Fibroblast of lung (primary cell): Measurements from ENCODE around the gene RCOR1. TPM values are rescaled to one million over a fixed set of nuclear protein-coding genes. Genes with fewer than 3 reads are reported as not detected.

Experiments used
- DNase-seq, 2 donors: peaks; one replicate each; pipeline versions ENCODE4 v3.0.0 to v3.0.0-alpha.2; 2010; ENCODE audit warnings: low read depth in 2 of 2
- H2AFZ ChIP-seq: 2 replicates; pipeline ENCODE4 v1.5.1; 2012; ENCODE audit warnings: low read length, control low read depth, inconsistent platforms
- H3K27ac ChIP-seq: 2 replicates; pipeline ENCODE4 v1.5.1; 2011; ENCODE audit warnings: low read length, control low read depth; ENCODE audit not compliant: insufficient read depth
- H3K27me3 ChIP-seq: 2 replicates; pipeline ENCODE4 v1.5.1; 2011; ENCODE audit warnings: mild to moderate bottlenecking, low read length; ENCODE audit not compliant: control insufficient read depth, insufficient read depth
- H3K36me3 ChIP-seq: 2 replicates; pipeline ENCODE4 v1.5.1; 2011; ENCODE audit warnings: low read length; ENCODE audit not compliant: control insufficient read depth, insufficient read depth
- H3K4me1 ChIP-seq: 2 replicates; pipeline ENCODE4 v1.5.1; 2011; ENCODE audit warnings: low read length; ENCODE audit not compliant: control insufficient read depth, insufficient read depth; ENCODE audit errors: extremely low read depth
- H3K4me2 ChIP-seq: 2 replicates; pipeline ENCODE4 v1.5.1; 2011; ENCODE audit warnings: low read length, control low read depth; ENCODE audit not compliant: insufficient read depth; ENCODE audit errors: extremely low read depth
- H3K4me3 ChIP-seq, 4 experiments: fragments of 200-600 bp in 1 of 4; sonication (generic) in 1 of 4; replicated peaks in 1 of 4; 2 replicates each; pipeline ENCODE4 v1.5.1; 2011 to 2016; ENCODE audit warnings: low read length in 4 of 4, low read depth in 3 of 4, mild to moderate bottlenecking in 3 of 4, control low read depth in 2 of 4, inconsistent platforms in 1 of 4, mixed read lengths in 1 of 4; ENCODE audit not compliant: insufficient read depth in 1 of 4; ENCODE audit errors: control extremely low read depth in 1 of 4
- H3K79me2 ChIP-seq: 2 replicates; pipeline ENCODE4 v1.5.1; 2012; ENCODE audit warnings: mild to moderate bottlenecking, low read length, inconsistent platforms; ENCODE audit not compliant: control insufficient read depth, insufficient read depth
- H3K9ac ChIP-seq: 2 replicates; pipeline ENCODE4 v1.5.1; 2011; ENCODE audit warnings: mild to moderate bottlenecking, low read length, control low read depth; ENCODE audit not compliant: insufficient read depth
- H3K9me3 ChIP-seq: 2 replicates; pipeline ENCODE4 v1.5.1; 2012; ENCODE audit warnings: low read depth, low read length; ENCODE audit not compliant: control insufficient read depth, insufficient read depth
- H4K20me1 ChIP-seq: 2 replicates; pipeline ENCODE4 v1.5.1; 2011; ENCODE audit warnings: low read length; ENCODE audit not compliant: control insufficient read depth, insufficient read depth; ENCODE audit errors: extremely low read depth
- CTCF ChIP-seq, 2 donors: IDR thresholded peaks in 1 of 2; conservative IDR thresholded peaks in 1 of 2; 1 replicate in 1 of 2; 2 replicates in 1 of 2; pipeline ENCODE4 v1.5.1; 2011 to 2012; ENCODE audit warnings: low read length in 2 of 2, control low read depth in 1 of 2, inconsistent platforms in 1 of 2, low read depth in 1 of 2, mild to moderate bottlenecking in 1 of 2
- EZH2 ChIP-seq: IDR thresholded peaks from 2 replicates; pipeline ENCODE4 v1.5.1; 2012; ENCODE audit warnings: low read length, control low read depth, mild to moderate bottlenecking; ENCODE audit errors: missing control alignments
- polyA plus RNA-seq, 2 donors: library from polyadenylated mRNA; depleted of rRNA in 1 of 2; stranded (reverse) in 1 of 2; unstranded in 1 of 2; fragments of >200 nt; gene quantifications; 2 replicates each; pipeline ENCODE4 v1.2.1, GENCODE V29; 2011 to 2012; ENCODE audit warnings: missing spikeins in 1 of 2
- total RNA-seq: library from RNA; depleted of rRNA; stranded (reverse); fragments of >200 nt; gene quantifications from 2 replicates; pipeline ENCODE4 v1.2.1, GENCODE V29; 2014

RCOR1 gene
- total and polyA plus RNA-seq, 2 donors (not counting 1 experiment from before 2014, with no cell fraction given) = 11.4 to 19.6 TPM

DNA sequence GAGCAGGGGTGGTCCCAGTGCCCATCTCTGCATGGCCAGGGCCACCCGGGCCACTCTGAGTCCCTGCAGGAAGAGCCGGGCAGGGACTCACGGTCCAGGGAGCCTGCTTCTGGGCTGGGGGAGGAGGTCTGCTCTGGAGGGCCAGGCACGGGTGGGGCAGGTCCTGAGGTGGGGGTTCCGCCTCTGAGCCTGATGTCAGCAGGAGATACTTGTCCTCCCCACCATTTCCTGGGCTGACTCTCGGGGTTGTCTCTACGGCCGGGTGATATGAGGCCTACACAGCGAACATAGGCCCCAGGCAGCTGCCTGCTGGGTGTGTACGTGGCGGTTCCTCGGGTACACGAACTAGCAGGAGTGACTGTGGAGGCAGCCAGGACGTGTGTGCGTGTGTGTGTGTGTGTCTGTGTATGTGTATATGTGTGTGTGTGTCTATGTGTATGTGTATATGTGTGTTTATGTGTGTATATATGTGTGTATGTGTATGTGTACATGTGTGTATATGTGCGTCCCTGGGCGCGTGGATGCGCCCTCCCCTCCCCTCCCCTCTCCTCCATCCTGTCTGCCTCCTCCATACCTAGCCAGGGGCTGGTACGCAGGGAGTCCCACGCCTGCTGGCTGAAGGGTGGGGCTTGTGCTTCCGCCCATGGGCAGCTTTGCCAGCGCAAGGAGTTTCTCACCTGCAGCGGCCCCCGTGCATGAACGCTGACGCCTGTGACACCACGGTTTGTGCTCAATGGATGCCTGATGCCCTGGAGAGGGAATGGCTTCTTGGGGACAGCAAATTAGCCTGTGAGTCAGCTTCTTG lies 154.4 kb downstream of the RCOR1 start:
- H3K27me3 ChIP-seq = no peaks in the 10 kb centered on the region
- no peaks in the 10 kb centered on the region for H4K20me1 ChIP-seq

DNA sequence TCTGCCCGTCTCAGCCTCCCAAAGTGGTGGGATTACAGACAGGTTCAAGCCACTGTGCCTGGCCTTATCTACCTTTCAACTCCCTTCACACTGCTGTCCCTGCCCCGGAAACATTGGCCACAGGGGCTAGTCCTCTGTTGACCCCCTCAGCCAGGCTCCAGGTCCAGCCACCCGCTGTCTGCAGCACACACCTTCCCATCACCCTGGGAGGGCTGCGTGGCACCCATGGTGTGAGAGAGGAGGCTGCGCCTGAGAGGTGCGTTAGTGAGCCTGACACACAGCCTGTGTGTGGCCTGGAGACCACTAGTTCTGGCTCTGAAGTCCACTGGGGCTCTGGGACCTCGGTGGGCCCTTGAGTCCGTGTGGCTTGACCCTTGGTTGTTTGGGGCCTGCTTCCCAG lies 156.4 kb downstream of the RCOR1 start:
- no peak overlapping the region for H3K4me3 ChIP-seq
- no peak for DNase-seq
- H3K4me2 ChIP-seq = no peak overlapping the region
- H3K79me2 ChIP-seq = no peaks in the 10 kb centered on the region
- no peaks in the 10 kb centered on the region for H3K27me3 ChIP-seq
- no peaks in the 10 kb centered on the region for H3K9me3 ChIP-seq
- H3K36me3 ChIP-seq = no peaks in the 10 kb centered on the region
- no peaks in the 10 kb centered on the region for H3K4me1 ChIP-seq
- no peak overlapping the region for H3K27ac ChIP-seq
- H2AFZ ChIP-seq = no peak overlapping the region
- H4K20me1 ChIP-seq = no peaks in the 10 kb centered on the region
- TF ChIP-seq CTCF (conservative IDR thresholded peaks at IDR 0.05 in 1 of 2, IDR thresholded peaks at IDR 0.05 in 1 of 2; ENCODE audit: low read depth in 1 of 2, low read length in 2 of 2) (no peak), EZH2 (no peak)
- H3K9ac ChIP-seq = no peak overlapping the region

More for the DNA sequence above, 154.4 kb downstream of the RCOR1 start:
- Histone ChIP-seq H3K4me2 (no peak overlapping the region), H3K27ac (no peak overlapping the region), H3K79me2 (no peaks in the 10 kb centered on the region), H2AFZ (no peak overlapping the region), H3K9ac (no peak overlapping the region), H3K4me1 (no peaks in the 10 kb centered on the region), H3K36me3 (no peaks in the 10 kb centered on the region), H3K4me3 (no peak overlapping the region), H3K9me3 (no peaks in the 10 kb centered on the region)
- TF ChIP-seq CTCF (conservative IDR thresholded peaks at IDR 0.05 in 1 of 2, IDR thresholded peaks at IDR 0.05 in 1 of 2; ENCODE audit: low read depth in 1 of 2, low read length in 2 of 2) (no peak), EZH2 (no peak)
- no peak for DNase-seq

DNA sequence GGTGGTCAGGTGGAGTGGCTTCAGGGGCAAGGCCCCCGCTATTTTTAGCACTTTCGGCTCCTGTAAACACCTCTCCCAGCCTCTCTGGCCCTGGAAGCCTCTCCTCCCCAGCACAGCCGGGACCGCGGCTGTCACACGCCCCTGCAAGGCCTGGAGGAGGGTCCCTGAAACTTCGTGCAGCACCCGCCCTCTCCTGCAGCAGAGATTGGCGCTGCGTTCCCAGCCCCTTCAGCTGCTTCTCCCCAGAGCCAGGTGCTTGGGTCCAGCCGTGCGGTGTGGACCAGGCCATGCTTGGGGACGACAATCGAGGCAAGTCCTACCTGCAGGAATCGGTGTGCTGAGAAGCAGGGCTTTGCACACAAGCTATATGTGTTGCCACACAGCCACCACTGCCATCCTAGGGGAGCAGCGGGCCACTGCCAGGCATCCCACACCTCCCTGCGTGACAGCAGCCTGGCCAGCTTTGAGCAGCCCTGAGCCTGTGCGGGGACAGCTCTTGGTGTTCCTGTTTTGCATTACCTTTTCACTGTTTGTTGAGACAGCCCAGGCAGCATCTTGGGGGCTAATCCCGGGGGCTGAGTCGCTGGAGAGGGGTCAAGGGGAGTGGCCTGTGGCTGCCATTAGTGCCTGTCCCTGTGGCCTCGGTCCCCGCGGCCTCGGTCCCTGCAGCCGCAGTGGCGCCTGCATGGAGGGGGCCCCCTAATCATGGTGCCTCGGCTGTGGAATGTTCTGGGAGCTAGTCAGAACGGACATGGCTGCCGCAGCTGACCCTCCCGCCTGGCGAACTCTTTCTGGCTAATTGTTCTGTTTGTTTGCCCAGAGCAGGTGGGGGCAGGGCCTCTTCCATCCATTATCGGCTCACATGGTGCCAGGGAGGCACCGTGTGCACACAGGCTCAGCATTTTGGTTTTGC lies 157.2 kb downstream of the RCOR1 start:
- Histone ChIP-seq H3K4me1 (no peaks in the 10 kb centered on the region), H3K36me3 (no peaks in the 10 kb centered on the region), H2AFZ (no peak overlapping the region), H3K9me3 (no peaks in the 10 kb centered on the region), H3K4me3 (no peak overlapping the region), H4K20me1 (no peaks in the 10 kb centered on the region), H3K27me3 (no peaks in the 10 kb centered on the region), H3K9ac (no peak overlapping the region), H3K4me2 (no peak overlapping the region), H3K27ac (no peak overlapping the region), H3K79me2 (no peaks in the 10 kb centered on the region)
- DNase-seq = no peak
- no peak for TF ChIP-seq EZH2
- TF ChIP-seq CTCF (conservative IDR thresholded peaks at IDR 0.05 in 1 of 2, IDR thresholded peaks at IDR 0.05 in 1 of 2; ENCODE audit: low read depth in 1 of 2, low read length in 2 of 2) = no peak
